Parathyroid adenoma (tissue), 2 donors: ENCODE data around the gene OLFML2B.

ENCODE experiments used
- H2AFZ ChIP-seq: fragments of 300-600 bp; sonication (generic); one replicate; pipeline ENCODE4 v1.7.0; 2017; ENCODE audit warnings: antibody characterized with exemption, mild to moderate bottlenecking
- H3K27ac ChIP-seq: fragments of 300-600 bp; sonication (generic); one replicate; pipeline ENCODE4 v1.7.0; 2017
- H3K27me3 ChIP-seq: fragments of 300-600 bp; sonication (generic); one replicate; pipeline ENCODE4 v1.7.0; 2017; ENCODE audit warnings: low read length; ENCODE audit not compliant: control insufficient read depth, insufficient read depth
- H3K36me3 ChIP-seq: fragments of 300-600 bp; sonication (generic); one replicate; pipeline ENCODE4 v1.7.0; 2017; ENCODE audit warnings: low read length; ENCODE audit not compliant: control insufficient read depth, insufficient read depth
- H3K4me1 ChIP-seq: fragments of 300-600 bp; sonication (generic); one replicate; pipeline ENCODE4 v1.7.0; 2017; ENCODE audit warnings: control low read depth
- H3K4me2 ChIP-seq: fragments of 300-600 bp; sonication (generic); one replicate; pipeline ENCODE4 v1.7.0; 2017; ENCODE audit warnings: low read length
- H3K4me3 ChIP-seq: fragments of 300-600 bp; sonication (generic); one replicate; pipeline ENCODE4 v1.7.0; 2017; ENCODE audit warnings: low read depth, low read length
- H3K79me2 ChIP-seq: fragments of 300-600 bp; sonication (generic); one replicate; pipeline ENCODE4 v1.7.0; 2017; ENCODE audit warnings: control low read depth
- H3K9ac ChIP-seq: fragments of 300-600 bp; sonication (generic); one replicate; pipeline ENCODE4 v1.7.0; 2017; ENCODE audit warnings: mild to moderate bottlenecking
- H3K9me3 ChIP-seq: fragments of 300-600 bp; sonication (generic); one replicate; pipeline ENCODE4 v1.7.0; 2017; ENCODE audit warnings: low read length; ENCODE audit not compliant: control insufficient read depth
- CTCF ChIP-seq: fragments of 300-600 bp; sonication (generic); IDR thresholded peaks from one replicate; pipeline ENCODE4 v1.7.0; 2017; ENCODE audit warnings: antibody characterized with exemption, mild to moderate bottlenecking
- donor health status: primary hyperparathyroidism.

OLFML2B gene

GRCh38 chr1:162040001-162040400 lies 16.3 kb upstream of the OLFML2B start:
- no peak overlapping the region for H2AFZ ChIP-seq
- no peak overlapping the region for H3K4me3 ChIP-seq
- H3K27me3 ChIP-seq, result no peaks in the 10 kb centered on the region
- H3K9ac ChIP-seq, result no peak overlapping the region
- no peak overlapping the region for H3K27ac ChIP-seq
- H3K4me2 ChIP-seq, result no peak overlapping the region
- TF ChIP-seq CTCF, result no peak
- H3K9me3 ChIP-seq, result no peaks in the 10 kb centered on the region
- no peaks in the 10 kb centered on the region for H3K4me1 ChIP-seq
- H3K36me3 ChIP-seq, result no peaks in the 10 kb centered on the region
- H3K79me2 ChIP-seq, result no peaks in the 10 kb centered on the region

- Histone ChIP-seq H3K4me3 (no peak overlapping the region), H3K27ac (no peak overlapping the region), H3K9me3 (no peaks in the 10 kb centered on the region), H3K27me3 (no peaks in the 10 kb centered on the region), H3K4me1 (no peaks in the 10 kb centered on the region), H3K4me2 (no peak overlapping the region), H2AFZ (no peak overlapping the region), H3K9ac (no peak overlapping the region), H3K36me3 (no peaks in the 10 kb centered on the region), H3K79me2 (no peaks in the 10 kb centered on the region)
- TF ChIP-seq CTCF, result no peak
Measured at GRCh38 chr1:162038624-162039023, 15.0 kb upstream of the OLFML2B start.

DNA sequence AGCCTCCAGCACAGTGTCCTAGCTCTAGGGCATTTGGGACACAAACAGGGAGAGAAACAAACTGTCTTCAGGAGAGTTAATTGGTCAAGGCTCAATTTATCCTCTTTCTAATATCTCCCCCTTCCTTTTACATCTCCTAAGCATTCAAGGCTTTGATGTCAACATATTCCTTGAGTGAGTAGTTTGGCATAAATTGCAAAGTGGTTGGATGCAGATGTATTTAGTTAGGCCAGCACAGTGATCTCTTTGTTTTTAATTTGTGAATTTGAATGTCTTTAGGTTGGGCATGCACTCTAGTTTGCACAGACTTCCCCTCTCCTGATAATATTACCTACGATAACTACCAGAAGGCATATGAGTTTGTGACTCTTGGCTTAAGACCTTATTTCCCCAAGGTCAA lies 12.5 kb upstream of the OLFML2B start:
- no peak overlapping the region for H3K27ac ChIP-seq
- no peaks in the 10 kb centered on the region for H3K4me1 ChIP-seq
- H3K4me3 ChIP-seq, result no peak overlapping the region
- no peaks in the 10 kb centered on the region for H3K9me3 ChIP-seq
- H3K4me2 ChIP-seq, result no peak overlapping the region
- H2AFZ ChIP-seq, result no peak overlapping the region
- no peak overlapping the region for H3K9ac ChIP-seq
- no peak for TF ChIP-seq CTCF
- H3K36me3 ChIP-seq, result no peaks in the 10 kb centered on the region
- no peaks in the 10 kb centered on the region for H3K27me3 ChIP-seq
- H3K79me2 ChIP-seq, result no peaks in the 10 kb centered on the region

GRCh38 chr1:162035241-162035640 lies 11.6 kb upstream of the OLFML2B start:
- no peak for TF ChIP-seq CTCF
- Histone ChIP-seq H3K9me3 (no peaks in the 10 kb centered on the region), H3K27me3 (no peaks in the 10 kb centered on the region), H3K9ac (no peak overlapping the region), H3K4me2 (no peak overlapping the region), H3K79me2 (no peaks in the 10 kb centered on the region), H2AFZ (no peak overlapping the region), H3K36me3 (no peaks in the 10 kb centered on the region), H3K27ac (no peak overlapping the region), H3K4me3 (no peak overlapping the region), H3K4me1 (no peaks in the 10 kb centered on the region)

DNA sequence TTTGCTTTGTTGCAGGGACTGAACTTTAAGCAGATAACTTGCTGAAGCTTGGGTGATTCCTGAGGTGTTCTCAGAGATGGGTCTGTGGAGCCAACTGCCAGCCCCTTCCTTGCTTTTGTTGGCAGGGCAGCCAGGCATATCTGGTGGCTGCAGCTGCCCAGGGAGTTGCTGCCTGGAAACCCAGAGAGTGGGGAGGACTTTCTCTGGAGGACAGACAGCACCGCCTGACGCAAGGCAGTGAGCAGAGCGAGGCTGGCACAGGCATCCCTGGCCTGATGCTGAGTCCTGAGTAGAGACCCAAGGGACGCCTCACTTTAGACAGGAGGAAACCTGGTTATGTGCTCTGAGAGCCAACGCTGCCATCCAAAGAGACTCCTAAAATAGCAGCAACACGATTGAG lies 9.8 kb upstream of the OLFML2B start:
- H3K4me3 ChIP-seq, result no peak overlapping the region
- no peak overlapping the region for H3K4me2 ChIP-seq
- no peak for TF ChIP-seq CTCF
- H3K79me2 ChIP-seq, result no peaks in the 10 kb centered on the region
- H3K27ac ChIP-seq, result no peak overlapping the region
- H2AFZ ChIP-seq, result no peak overlapping the region
- no peak overlapping the region for H3K9ac ChIP-seq
- H3K36me3 ChIP-seq, result no peaks in the 10 kb centered on the region
- H3K9me3 ChIP-seq, result no peaks in the 10 kb centered on the region
- no peaks in the 10 kb centered on the region for H3K27me3 ChIP-seq
- no peaks in the 10 kb centered on the region for H3K4me1 ChIP-seq
